ENCODE results near the gene PAM.
"Not testable (repeated sequence)": the region's sequence is repeated elsewhere in the genome, so short reads cannot be mapped to it uniquely, and the experiment has no call there.

The PAM gene

DNA sequence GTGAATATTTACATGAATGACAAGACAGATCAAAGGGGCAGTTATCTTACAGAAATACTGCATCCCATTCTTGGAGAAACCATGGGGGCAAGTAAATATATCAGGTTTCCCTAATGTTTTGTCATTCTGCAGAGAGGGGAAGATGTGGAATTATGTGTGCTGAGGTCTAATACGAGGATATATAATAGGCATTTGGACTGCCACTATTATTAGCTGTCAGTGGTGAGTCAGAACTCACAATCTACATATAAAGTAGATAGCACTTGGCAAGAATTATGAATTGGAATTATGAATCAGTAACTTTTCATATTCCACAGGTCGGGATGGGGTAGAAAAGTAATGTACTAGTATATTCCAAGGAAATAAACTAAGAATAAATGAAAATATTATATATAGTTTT lies 243.1 kb downstream of the PAM start:
- TF ChIP-seq, protein P1, sequence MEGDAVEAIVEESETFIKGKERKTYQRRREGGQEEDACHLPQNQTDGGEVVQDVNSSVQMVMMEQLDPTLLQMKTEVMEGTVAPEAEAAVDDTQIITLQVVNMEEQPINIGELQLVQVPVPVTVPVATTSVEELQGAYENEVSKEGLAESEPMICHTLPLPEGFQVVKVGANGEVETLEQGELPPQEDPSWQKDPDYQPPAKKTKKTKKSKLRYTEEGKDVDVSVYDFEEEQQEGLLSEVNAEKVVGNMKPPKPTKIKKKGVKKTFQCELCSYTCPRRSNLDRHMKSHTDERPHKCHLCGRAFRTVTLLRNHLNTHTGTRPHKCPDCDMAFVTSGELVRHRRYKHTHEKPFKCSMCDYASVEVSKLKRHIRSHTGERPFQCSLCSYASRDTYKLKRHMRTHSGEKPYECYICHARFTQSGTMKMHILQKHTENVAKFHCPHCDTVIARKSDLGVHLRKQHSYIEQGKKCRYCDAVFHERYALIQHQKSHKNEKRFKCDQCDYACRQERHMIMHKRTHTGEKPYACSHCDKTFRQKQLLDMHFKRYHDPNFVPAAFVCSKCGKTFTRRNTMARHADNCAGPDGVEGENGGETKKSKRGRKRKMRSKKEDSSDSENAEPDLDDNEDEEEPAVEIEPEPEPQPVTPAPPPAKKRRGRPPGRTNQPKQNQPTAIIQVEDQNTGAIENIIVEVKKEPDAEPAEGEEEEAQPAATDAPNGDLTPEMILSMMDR (conservative IDR thresholded peaks at IDR 0.05; ENCODE audit: low read depth), result no peak
- DNase-seq (ENCODE audit: low spot score), result no peak
- CTCF ChIA-PET, result no interaction called here
- POLR2A ChIA-PET (ENCODE audit: low non-redundant PET), result no interaction called here
- H3K27ac ChIP-seq, result no peak overlapping the region

DNA sequence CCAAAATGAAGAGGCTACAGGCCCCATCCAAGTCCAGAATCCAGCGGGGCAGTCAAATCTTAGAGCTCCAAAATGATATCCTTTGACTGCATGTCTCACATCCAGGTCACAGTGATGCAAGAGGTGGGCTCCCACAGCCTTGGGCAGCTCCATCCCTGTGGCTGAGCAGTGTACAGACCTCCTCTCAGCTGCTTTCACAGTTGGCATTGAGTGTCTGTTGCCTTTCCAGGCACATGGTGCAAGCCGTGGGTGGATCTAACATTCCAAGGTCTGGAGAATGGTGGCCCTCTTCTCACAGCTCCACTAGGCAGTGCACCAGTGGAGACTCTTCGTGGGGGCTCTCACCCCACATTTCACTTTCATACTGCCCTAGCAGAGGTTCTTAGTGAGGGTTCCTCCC lies 244.1 kb downstream of the PAM start:
- TF ChIP-seq, protein P1 (conservative IDR thresholded peaks at IDR 0.05; ENCODE audit: low read depth), result no peak
- ChIA-PET POLR2A (ENCODE audit: low non-redundant PET) (no interaction called here), CTCF (interaction anchor here (0.5 kb wide), 1 partner anchor 71 kb away, joined by 3 read pairs; no protein-coding TSS in a partner anchor)
- no peak for DNase-seq (ENCODE audit: low spot score)
- no peak overlapping the region for H3K27ac ChIP-seq

DNA sequence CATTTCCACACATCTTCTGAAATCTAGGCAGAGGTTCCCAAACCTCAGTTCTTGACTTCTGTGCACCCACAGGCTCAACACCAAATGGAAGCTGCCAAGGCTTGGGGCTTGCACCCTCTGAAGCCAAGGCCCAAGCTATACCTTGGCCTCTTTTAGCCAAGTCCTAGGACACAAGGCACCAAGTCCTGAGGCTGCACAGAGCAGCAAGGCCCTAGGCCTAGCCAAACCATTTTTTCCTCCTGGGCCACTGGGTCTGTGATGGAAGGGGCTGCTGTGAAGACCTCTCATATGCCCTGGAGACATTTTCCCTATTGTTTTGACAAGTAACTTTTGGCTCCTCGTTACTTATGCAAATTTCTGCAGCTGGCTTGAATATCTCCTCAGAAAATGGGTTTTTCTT lies 244.5 kb downstream of the PAM start:
- POLR2A ChIA-PET (ENCODE audit: low non-redundant PET); DNase-seq (ENCODE audit: low spot score); H3K27ac ChIP-seq: not testable (repeated sequence)
- CTCF ChIA-PET, result interaction anchor here (0.5 kb wide), 1 partner anchor 70 kb away, joined by 3 read pairs; no protein-coding TSS in a partner anchor

DNA sequence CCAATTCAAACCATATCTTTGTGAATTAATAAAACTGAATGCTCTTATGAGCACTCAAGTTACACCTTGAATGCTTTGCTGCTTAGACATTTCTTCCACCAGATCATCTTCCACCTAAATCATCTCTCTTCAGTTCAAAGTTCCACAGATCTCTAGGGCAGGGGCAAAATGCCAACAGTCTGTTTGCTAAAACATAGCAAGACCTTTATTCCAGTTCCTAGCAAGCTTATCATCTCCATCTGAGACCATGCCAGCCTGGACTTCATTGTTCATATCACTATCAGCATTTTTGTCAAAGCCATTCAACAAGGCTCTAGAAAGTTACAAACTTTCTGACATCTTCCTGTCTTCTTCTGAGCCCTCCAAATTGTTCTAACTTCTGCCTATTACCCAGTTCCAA lies 245.0 kb downstream of the PAM start:
- no peak overlapping the region for H3K27ac ChIP-seq
- ChIA-PET CTCF (no interaction called here), POLR2A (ENCODE audit: low non-redundant PET) (no interaction called here)
- TF ChIP-seq, protein P1 (conservative IDR thresholded peaks at IDR 0.05; ENCODE audit: low read depth), result no peak
- DNase-seq (ENCODE audit: low spot score), result no peak

DNA sequence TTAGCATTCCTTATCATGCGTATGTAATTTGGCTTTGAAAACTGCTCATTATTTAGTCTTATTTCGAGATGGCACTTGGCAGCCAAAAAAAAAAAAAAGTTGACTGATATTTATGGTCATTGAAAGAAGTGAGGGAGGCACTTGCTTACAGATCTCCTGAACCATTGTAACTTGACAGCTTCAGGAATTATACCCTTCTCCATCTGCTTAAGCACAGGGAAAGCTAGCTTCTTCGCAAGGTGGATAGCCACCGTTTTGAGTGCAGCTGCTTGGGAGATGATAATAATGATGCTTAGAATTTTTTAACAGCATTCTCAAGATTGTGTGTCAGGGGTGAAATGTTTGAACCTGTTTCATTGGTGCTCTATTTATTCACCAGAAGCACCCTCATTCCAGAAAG lies 248.8 kb downstream of the PAM start:
- no peak overlapping the region for H3K27ac ChIP-seq
- TF ChIP-seq, protein P1 (conservative IDR thresholded peaks at IDR 0.05; ENCODE audit: low read depth), result no peak
- CTCF ChIA-PET, result interaction anchor here (0.7 to 0.9 kb wide), 2 partner anchors 25 to 322 kb away, joined by 3 to 10 read pairs; no protein-coding TSS in a partner anchor
- DNase-seq (ENCODE audit: low spot score), result no peak
- POLR2A ChIA-PET (ENCODE audit: low non-redundant PET), result no interaction called here

DNA sequence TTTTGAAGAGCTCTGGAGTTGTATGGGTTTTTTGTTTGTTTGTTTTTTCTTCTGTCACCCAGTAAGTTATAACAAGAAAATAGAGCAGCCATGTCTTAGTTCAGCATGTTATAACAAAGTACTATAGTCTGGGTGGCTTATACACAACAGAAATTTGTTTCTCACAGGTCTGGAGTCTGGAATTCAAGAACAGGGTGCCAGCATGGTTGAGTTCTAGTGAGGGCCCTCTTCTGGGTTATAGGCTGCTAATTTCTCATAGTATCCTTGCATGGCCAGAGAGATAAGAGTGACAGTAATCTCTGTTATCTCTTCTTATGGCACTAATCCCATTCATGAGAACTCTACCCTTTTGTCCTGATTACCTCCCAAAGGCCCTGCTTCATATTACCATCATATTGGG lies 250.2 kb downstream of the PAM start:
- ChIA-PET POLR2A (ENCODE audit: low non-redundant PET) (no interaction called here), CTCF (interaction anchor here (0.7 kb wide), 1 partner anchor 11 kb away, joined by 5 read pairs; no protein-coding TSS in a partner anchor)
- no peak for DNase-seq (ENCODE audit: low spot score)
- TF ChIP-seq, protein P1 (conservative IDR thresholded peaks at IDR 0.05; ENCODE audit: low read depth), result no peak
- no peak overlapping the region for H3K27ac ChIP-seq

DNA sequence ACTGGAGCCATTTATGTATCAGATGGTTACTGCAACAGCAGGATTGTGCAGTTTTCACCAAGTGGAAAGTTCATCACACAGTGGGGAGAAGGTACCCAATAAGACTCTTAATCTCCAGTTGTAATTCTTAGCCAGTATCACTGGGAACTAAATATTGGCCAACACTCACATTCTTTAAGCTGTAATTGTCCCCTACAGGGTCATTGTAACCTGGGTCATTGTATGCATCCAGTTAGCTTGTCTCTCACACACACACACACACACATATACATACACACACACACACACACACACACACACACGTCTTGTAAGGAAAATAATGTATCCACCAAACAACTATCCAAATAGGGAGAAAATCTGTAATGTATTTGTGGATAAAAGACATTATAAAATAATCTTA lies 251.8 kb downstream of the PAM start:
- DNase-seq (ENCODE audit: low spot score), result no peak
- POLR2A ChIA-PET (ENCODE audit: low non-redundant PET), result no interaction called here
- no peak overlapping the region for H3K27ac ChIP-seq

More for the DNA sequence above, 251.8 kb downstream of the PAM start:
- TF ChIP-seq, protein P1 (conservative IDR thresholded peaks at IDR 0.05; ENCODE audit: low read depth), result no peak
- CTCF ChIA-PET, result no interaction called here

Data from RWPE1 (cell line).